Brain pericyte (primary cell): ENCODE results near the gene RBL2.
"Not testable (repeated sequence)": the region's sequence is repeated elsewhere in the genome, so short reads cannot be mapped to it uniquely, and the experiment has no call there.

Experiments
- DNase-seq: peaks from one replicate; pipeline ENCODE4 v3.0.0-alpha.2; 2012; ENCODE audit warnings: low read depth, low spot score

Gene RBL2, protein sequence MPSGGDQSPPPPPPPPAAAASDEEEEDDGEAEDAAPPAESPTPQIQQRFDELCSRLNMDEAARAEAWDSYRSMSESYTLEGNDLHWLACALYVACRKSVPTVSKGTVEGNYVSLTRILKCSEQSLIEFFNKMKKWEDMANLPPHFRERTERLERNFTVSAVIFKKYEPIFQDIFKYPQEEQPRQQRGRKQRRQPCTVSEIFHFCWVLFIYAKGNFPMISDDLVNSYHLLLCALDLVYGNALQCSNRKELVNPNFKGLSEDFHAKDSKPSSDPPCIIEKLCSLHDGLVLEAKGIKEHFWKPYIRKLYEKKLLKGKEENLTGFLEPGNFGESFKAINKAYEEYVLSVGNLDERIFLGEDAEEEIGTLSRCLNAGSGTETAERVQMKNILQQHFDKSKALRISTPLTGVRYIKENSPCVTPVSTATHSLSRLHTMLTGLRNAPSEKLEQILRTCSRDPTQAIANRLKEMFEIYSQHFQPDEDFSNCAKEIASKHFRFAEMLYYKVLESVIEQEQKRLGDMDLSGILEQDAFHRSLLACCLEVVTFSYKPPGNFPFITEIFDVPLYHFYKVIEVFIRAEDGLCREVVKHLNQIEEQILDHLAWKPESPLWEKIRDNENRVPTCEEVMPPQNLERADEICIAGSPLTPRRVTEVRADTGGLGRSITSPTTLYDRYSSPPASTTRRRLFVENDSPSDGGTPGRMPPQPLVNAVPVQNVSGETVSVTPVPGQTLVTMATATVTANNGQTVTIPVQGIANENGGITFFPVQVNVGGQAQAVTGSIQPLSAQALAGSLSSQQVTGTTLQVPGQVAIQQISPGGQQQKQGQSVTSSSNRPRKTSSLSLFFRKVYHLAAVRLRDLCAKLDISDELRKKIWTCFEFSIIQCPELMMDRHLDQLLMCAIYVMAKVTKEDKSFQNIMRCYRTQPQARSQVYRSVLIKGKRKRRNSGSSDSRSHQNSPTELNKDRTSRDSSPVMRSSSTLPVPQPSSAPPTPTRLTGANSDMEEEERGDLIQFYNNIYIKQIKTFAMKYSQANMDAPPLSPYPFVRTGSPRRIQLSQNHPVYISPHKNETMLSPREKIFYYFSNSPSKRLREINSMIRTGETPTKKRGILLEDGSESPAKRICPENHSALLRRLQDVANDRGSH

GRCh38 chr16:53434377-53435065, at the start of gene RBL2:
Gene RBL2, plus strand, starts transcription at chr16:53434471. Its CDS starts 86 bp downstream, at chr16:53434557.
- DNase-seq, result peak; percentile 30

GRCh38 chr16:53384610-53385009, 49.7 kb upstream of the RBL2 start:
- not testable (repeated sequence) for DNase-seq

- no peak for DNase-seq
Measured at GRCh38 chr16:53404959-53405358, 29.3 kb upstream of the RBL2 start.

DNA sequence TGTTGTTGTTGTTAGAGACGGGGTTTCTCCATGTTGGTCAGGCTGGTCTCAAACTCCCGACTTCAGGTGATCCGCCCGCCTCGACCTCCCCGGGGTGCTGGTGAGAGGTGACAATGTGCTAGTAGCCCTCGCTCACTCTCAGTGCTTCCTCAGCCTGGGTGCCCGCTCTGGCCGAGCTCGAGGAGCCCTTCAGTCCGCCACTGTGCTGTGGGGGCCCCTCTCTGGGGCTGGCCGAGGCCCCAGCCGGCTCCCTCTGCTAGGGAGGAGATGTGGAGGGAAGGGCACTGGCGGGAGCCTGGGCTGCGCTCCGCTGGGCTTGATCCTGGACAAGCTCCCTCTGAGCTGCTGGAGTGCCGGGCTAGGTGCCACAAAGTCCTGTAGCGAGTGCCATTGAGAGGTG, 21.7 kb upstream of the RBL2 start:
- no peak for DNase-seq

- DNase-seq, result no peak
Measured at GRCh38 chr16:53413864-53414263, 20.4 kb upstream of the RBL2 start.

DNA sequence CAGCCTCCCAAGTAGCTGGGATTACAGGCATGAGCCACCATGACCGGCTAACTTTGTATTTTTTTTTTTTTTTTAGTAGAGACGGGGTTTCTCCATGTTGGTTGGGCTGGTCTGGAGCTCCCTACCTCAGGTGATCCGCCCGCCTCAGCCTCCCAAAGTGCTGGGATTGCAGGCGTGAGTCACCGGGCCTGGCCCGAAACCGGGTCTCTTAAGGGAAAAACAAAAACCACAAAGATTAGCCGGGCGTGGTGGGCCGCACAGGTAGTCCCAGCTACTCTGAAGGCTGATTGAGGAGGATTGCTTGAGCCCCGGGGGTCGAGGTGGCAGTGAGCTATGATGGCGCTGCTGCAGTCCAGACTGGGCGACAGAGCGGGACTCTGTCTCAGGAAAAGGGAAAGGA, 19.9 kb upstream of the RBL2 start:
- DNase-seq, result no peak

- no peak for DNase-seq
Measured at GRCh38 chr16:53415504-53415903, 18.8 kb upstream of the RBL2 start.

DNA sequence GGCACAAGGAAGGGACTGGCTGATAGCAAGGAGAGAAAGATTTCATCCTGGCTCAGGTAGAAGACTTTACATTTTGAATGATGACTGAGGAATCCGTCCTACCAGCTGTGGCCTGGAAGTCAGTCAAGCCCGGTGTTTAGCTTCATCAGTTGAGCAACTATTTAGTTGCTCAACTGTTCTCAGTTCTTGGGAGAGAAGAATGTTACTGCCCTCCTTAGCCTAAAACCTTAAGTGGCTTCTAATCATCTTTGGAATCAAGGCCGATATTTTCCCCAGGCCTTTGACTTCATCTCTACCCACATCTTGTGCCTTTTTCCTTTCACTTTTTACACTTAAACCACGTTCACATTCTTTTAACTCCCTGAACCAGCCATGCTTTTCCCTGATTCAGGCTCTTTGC, 17.3 kb upstream of the RBL2 start:
- DNase-seq, result no peak

GRCh38 chr16:53417976-53418375, 16.3 kb upstream of the RBL2 start:
- no peak for DNase-seq

GRCh38 chr16:53419383-53419709, 14.9 kb upstream of the RBL2 start:
- not testable (repeated sequence) for DNase-seq

- DNase-seq, result no peak
Measured at GRCh38 chr16:53421248-53421647, 13.0 kb upstream of the RBL2 start.

GRCh38 chr16:53423968-53424367, 10.3 kb upstream of the RBL2 start:
- DNase-seq, result not testable (repeated sequence)

DNA sequence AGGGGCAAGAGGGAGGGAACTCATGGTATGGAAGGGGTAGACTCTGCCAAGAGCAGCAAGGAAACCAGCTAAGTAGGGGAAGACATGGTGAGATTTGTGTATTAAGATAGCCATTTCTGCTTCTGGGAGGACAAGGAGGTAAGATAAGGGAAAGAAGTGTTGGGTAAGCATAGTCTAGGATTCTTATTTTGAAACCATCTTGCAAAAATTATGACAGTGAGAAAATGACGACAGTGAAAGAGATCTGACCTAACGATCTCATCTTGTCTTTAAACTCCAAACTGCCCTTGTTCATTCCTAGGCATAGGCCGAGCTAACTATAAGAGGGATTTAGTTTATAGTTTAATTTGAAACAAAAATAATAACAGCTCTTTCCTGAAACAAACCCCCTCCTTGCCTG, 5.6 kb upstream of the RBL2 start:
- DNase-seq, result no peak

GRCh38 chr16:53429221-53429943, 4.9 kb upstream of the RBL2 start:
- no peak for DNase-seq

DNA sequence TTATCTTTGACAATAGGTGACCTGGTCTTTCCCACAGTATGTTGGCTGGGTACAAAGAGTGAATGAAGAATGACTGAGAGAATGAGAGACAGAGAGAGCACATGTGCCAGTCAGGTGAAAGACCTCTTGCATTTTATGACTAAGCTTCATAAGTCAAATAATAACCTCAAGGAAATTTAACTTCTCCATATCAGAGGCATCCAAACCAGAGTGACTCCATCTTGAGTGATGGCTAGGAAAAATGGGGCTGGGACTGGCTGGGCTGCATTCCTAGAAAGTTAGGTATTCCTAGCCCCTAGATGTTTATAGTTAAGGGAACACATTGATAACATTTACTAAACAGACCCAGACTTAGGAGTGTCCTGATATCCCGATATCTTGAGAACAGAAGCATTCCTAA, 3.9 kb upstream of the RBL2 start:
- DNase-seq, result no peak

DNA sequence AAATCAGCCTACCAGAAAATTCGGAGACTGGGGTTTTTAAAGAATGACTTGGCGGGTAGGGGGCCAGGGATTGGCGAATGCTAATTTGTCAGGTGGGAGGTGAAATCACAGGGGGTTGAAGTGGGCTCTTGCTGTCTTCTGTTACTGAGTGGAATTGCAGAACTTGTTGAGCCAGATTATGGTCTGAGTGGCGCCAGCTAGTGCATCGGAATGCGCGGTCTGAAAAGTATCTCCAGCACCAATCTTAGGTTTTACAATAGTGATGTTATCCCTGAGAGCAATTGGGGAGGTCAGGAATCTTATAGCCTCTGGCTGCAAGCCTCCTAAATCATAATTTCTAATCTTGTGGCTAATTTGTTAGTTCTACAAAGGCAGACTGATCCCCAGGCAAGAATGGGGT, 762 bp upstream of the RBL2 start:
- DNase-seq, result no peak

DNA sequence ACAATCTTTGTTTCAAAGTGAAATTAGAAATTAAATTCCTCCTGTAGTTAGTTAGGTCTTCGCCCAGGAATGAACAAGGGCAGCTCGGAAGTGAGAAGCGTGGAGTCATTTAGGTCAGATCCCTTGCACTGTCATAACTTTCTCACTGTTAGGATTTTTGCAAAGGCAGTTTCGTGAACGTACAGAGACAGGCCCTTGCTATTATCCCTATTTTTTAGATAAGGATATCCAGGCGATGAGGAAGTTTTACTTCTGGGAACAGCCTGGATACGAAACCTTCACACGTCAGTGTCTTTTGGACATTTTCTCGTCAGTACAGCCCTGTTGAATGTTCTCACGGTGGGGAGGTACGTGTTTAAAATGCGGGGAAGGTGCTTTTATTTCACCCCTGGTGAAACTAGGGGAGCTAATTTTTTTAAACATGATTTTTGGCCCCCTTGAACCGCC, 318 bp upstream of the RBL2 start:
- no peak for DNase-seq

GRCh38 chr16:53435066-53435688, 906 bp downstream of the RBL2 start:
- DNase-seq, result peak; percentile 24

DNA sequence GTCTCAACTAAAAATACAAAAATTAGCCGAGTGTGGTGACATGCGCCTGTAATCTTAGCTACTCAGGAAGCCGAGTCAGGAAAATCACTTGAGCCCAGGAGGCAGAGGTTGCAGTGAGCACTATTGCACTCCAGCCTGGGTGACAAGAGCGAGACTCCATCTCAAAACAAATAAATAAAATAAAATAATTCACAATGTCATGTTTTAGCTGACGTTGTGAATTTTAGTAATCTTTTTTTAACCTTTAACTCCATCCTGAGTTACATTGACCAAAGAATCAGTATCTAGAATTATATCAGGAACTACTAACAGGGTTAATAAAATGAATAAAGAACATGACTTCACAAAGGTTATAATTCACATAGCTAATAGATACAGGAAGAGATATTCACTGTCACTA, 5.9 kb downstream of the RBL2 start:
- DNase-seq, result no peak

- no peak for DNase-seq
Measured at GRCh38 chr16:53445534-53445933, 11.3 kb downstream of the RBL2 start.

GRCh38 chr16:53446090-53446489, 11.8 kb downstream of the RBL2 start:
- DNase-seq, result no peak
